Measurements from ENCODE around the gene TNFRSF4.

GRCh38 chr1:1191734-1192133, 22.2 kb downstream of the TNFRSF4 start:
- TF ChIP-seq CTCF (IDR thresholded peaks at IDR 0.05; ENCODE audit: low read depth, low read length, missing input control) = no peak
- TF ChIP-seq GABPA (IDR thresholded peaks at IDR 0.05 in 1 of 2, conservative IDR thresholded peaks at IDR 0.05 in 1 of 2) = no peak
- no peak for TF ChIP-seq JUND (IDR thresholded peaks at IDR 0.05)
- TF ChIP-seq YY1 (IDR thresholded peaks at IDR 0.05) = no peak
- TF ChIP-seq ZBTB33 (IDR thresholded peaks at IDR 0.05) = no peak
- TF ChIP-seq EGR1 (IDR thresholded peaks at IDR 0.05; ENCODE audit: low read depth in 2 of 2) = no peak
- no peak for TF ChIP-seq RXRA (IDR thresholded peaks at IDR 0.05)
- TF ChIP-seq RAD21 (IDR thresholded peaks at IDR 0.05) = no peak
- TF ChIP-seq TAF1 (conservative IDR thresholded peaks at IDR 0.05) = no peak
- no peak for TF ChIP-seq MAX (IDR thresholded peaks at IDR 0.05)
- TF ChIP-seq REST (IDR thresholded peaks at IDR 0.05) = no peak
